ENCODE measurements around the gene GJA3.

GRCh38 chr13:20193162-20193906, 32.5 kb upstream of the GJA3 start:
- no peak for TF ChIP-seq CTCF (IDR thresholded peaks at IDR 0.05; ENCODE audit: low read length)
- peak; percentile 72; the same call in 1 of the 2 replicates for TF ChIP-seq EZH2 (IDR thresholded peaks at IDR 0.05; ENCODE audit: borderline replicate concordance, low read length)

Data from OCI-LY1 (cell line).